Nephron progenitor cell (in vitro differentiated cells): Measurements from ENCODE around the gene ACADL.

ENCODE experiments used
- DNase-seq: peaks from one replicate; pipeline ENCODE4 v3.0.0; 2021
- H3K27ac Mint-ChIP-seq: 2 replicates; pipeline ENCODE4 v1.8.0; 2021; ENCODE audit warnings: mild to moderate bottlenecking, moderate library complexity, mixed read lengths
- H3K27me3 Mint-ChIP-seq: 2 replicates; pipeline ENCODE4 v1.8.0; 2021; ENCODE audit warnings: mild to moderate bottlenecking, low read depth, mixed read lengths; ENCODE audit not compliant: poor library complexity
- H3K36me3 Mint-ChIP-seq: 2 replicates; pipeline ENCODE4 v1.8.0; 2021; ENCODE audit warnings: low read depth, mixed read lengths
- H3K4me1 Mint-ChIP-seq: 2 replicates; pipeline ENCODE4 v1.8.0; 2021; ENCODE audit warnings: mixed read lengths
- H3K4me3 Mint-ChIP-seq: 2 replicates; pipeline ENCODE4 v1.8.0; 2021; ENCODE audit warnings: mild to moderate bottlenecking, moderate library complexity, mixed read lengths
- H3K9me3 Mint-ChIP-seq: 2 replicates; pipeline ENCODE4 v1.8.0; 2021; ENCODE audit warnings: mild to moderate bottlenecking, moderate library complexity, mixed read lengths
- TF ChIP-seq, protein P1 (sequence below): fragments of 200-600 bp; sonication (generic); IDR thresholded peaks from 2 replicates; pipeline ENCODE4 v1.5.0; 2021; ENCODE audit warnings: antibody characterized with exemption

The ACADL gene

GRCh38 chr2:210230984-210231383 lies 5.7 kb upstream of the ACADL start:
- TF ChIP-seq, protein P1, sequence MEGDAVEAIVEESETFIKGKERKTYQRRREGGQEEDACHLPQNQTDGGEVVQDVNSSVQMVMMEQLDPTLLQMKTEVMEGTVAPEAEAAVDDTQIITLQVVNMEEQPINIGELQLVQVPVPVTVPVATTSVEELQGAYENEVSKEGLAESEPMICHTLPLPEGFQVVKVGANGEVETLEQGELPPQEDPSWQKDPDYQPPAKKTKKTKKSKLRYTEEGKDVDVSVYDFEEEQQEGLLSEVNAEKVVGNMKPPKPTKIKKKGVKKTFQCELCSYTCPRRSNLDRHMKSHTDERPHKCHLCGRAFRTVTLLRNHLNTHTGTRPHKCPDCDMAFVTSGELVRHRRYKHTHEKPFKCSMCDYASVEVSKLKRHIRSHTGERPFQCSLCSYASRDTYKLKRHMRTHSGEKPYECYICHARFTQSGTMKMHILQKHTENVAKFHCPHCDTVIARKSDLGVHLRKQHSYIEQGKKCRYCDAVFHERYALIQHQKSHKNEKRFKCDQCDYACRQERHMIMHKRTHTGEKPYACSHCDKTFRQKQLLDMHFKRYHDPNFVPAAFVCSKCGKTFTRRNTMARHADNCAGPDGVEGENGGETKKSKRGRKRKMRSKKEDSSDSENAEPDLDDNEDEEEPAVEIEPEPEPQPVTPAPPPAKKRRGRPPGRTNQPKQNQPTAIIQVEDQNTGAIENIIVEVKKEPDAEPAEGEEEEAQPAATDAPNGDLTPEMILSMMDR: no peak
- Mint-ChIP-seq H3K4me1 (no peaks in the 10 kb centered on the region), H3K27ac (no peak overlapping the region), H3K36me3 (no peaks in the 10 kb centered on the region), H3K9me3 (no peaks in the 10 kb centered on the region), H3K27me3 (peaks cover 23% of the 10 kb centered on the region), H3K4me3 (no peak overlapping the region)
- DNase-seq: no peak

GRCh38 chr2:210230518-210230917 lies 5.3 kb upstream of the ACADL start:
- Mint-ChIP-seq H3K36me3 (no peaks in the 10 kb centered on the region), H3K27me3 (peaks cover 28% of the 10 kb centered on the region), H3K9me3 (no peaks in the 10 kb centered on the region)

DNA sequence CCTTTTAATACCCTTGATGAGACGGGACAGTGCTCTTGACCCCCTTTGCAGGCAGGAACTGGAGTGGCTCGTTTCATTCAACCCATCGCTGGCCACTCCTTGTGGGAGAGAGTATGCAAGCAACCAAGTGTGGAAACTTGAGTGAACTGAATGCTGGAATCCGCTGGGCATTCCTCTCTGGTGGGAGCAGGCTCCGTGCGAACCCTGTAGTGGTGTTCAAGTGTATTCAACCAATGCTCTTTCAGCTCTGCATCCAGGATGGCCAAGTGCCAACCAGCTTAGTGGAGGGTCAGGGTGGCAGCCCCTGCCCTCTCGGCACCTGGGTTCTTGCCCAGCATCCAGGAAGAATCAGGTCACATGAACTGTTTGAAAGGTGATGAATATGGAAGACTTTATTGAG lies 3.3 kb upstream of the ACADL start:
- peaks cover 47% of the 10 kb centered on the region for H3K27me3 Mint-ChIP-seq
- no peaks in the 10 kb centered on the region for H3K9me3 Mint-ChIP-seq
- no peaks in the 10 kb centered on the region for H3K36me3 Mint-ChIP-seq
- H3K27ac Mint-ChIP-seq: no peak overlapping the region
- H3K4me1 Mint-ChIP-seq: no peaks in the 10 kb centered on the region
- no peak for DNase-seq
- no peak overlapping the region for H3K4me3 Mint-ChIP-seq
- TF ChIP-seq, protein P1: no peak

More at GRCh38 chr2:210230518-210230917, 5.3 kb upstream of the ACADL start:
- Mint-ChIP-seq H3K4me3 (no peak overlapping the region), H3K4me1 (no peaks in the 10 kb centered on the region), H3K27ac (no peak overlapping the region)
- no peak for DNase-seq
- TF ChIP-seq, protein P1: no peak

- no peaks in the 10 kb centered on the region for H3K36me3 Mint-ChIP-seq
- H3K4me3 Mint-ChIP-seq: no peak overlapping the region
- H3K4me1 Mint-ChIP-seq: no peaks in the 10 kb centered on the region
- no peak overlapping the region for H3K27ac Mint-ChIP-seq
- peaks cover 58% of the 10 kb centered on the region for H3K27me3 Mint-ChIP-seq
- TF ChIP-seq, protein P1: no peak
- DNase-seq: no peak
- H3K9me3 Mint-ChIP-seq: no peaks in the 10 kb centered on the region
Measured at GRCh38 chr2:210227290-210228088, 2.2 kb upstream of the ACADL start.

- no peak for DNase-seq
- Mint-ChIP-seq H3K27ac (no peak overlapping the region), H3K36me3 (no peaks in the 10 kb centered on the region), H3K9me3 (no peaks in the 10 kb centered on the region), H3K4me3 (peak overlapping the region; percentile 69), H3K4me1 (no peaks in the 10 kb centered on the region), H3K27me3 (peaks cover 70% of the 10 kb centered on the region)
- TF ChIP-seq, protein P1: no peak
Measured at GRCh38 chr2:210226223-210226622, 976 bp upstream of the ACADL start.

- Mint-ChIP-seq H3K27ac (no peak overlapping the region), H3K36me3 (no peaks in the 10 kb centered on the region), H3K9me3 (no peaks in the 10 kb centered on the region), H3K27me3 (peaks cover 77% of the 10 kb centered on the region), H3K4me1 (no peaks in the 10 kb centered on the region), H3K4me3 (peak overlapping the region; percentile 69)
- peak; percentile 35 for DNase-seq
- TF ChIP-seq, protein P1: no peak
Measured at GRCh38 chr2:210224591-210224940, 681 bp downstream of the ACADL start.
